Lower lobe of right lung (tissue), 2 donors: ENCODE measurements around the gene SHOX. TPM values are rescaled to one million over a fixed set of nuclear protein-coding genes. Genes with fewer than 3 reads are reported as not detected.

Source experiments
- ATAC-seq, 2 donors: fragments of 200-7000 bp; cut with Tn5 transposase; one replicate each; pipeline ENCODE4 v1.9.1; 2020 to 2022; ENCODE audit warnings: mild to moderate bottlenecking in 2 of 2, moderate library complexity in 2 of 2
- DNase-seq: peaks from one replicate; pipeline ENCODE4 v3.0.0-alpha.2; 2020
- H3K27ac ChIP-seq: fragments of 200-600 bp; one replicate; pipeline ENCODE4 v1.8.0; 2022
- H3K27me3 ChIP-seq: fragments of 200-600 bp; one replicate; pipeline ENCODE4 v1.8.0; 2022; ENCODE audit warnings: low read depth
- H3K36me3 ChIP-seq: fragments of 200-600 bp; one replicate; pipeline ENCODE4 v1.8.0; 2022; ENCODE audit warnings: mild to moderate bottlenecking
- H3K4me1 ChIP-seq: fragments of 200-600 bp; one replicate; pipeline ENCODE4 v1.8.0; 2022
- H3K4me3 ChIP-seq: fragments of 200-600 bp; one replicate; pipeline ENCODE4 v1.8.0; 2022; ENCODE audit warnings: mild to moderate bottlenecking
- H3K9me3 ChIP-seq: fragments of 200-600 bp; one replicate; pipeline ENCODE4 v1.8.0; 2022
- intact Hi-C: fragments of 100-400 bp; cut with DNase I; formaldehyde crosslinking; loops from one replicate; pipeline ENCODE4 v1.11.0; 2022
- total RNA-seq: library from RNA; stranded (reverse); fragmentation: NEBNext Ultra II Directional; extraction: Animal tissue kit (Norgen Biotek cat#: 25700); gene quantifications from one replicate; pipeline ENCODE4 v1.2.1, GENCODE V29; 2021
- TF ChIP-seq, protein P1 (sequence below): fragments of 200-600 bp; IDR thresholded peaks from one replicate; pipeline ENCODE4 v1.8.0; 2022; ENCODE audit warnings: antibody characterized with exemption, mild to moderate bottlenecking
- donor health status: DM: no; HTN: yes; CAD: no; lungs with severe emphysema.

Gene SHOX
- total RNA-seq, 1 donor from 2014 or later: not detected

DNA sequence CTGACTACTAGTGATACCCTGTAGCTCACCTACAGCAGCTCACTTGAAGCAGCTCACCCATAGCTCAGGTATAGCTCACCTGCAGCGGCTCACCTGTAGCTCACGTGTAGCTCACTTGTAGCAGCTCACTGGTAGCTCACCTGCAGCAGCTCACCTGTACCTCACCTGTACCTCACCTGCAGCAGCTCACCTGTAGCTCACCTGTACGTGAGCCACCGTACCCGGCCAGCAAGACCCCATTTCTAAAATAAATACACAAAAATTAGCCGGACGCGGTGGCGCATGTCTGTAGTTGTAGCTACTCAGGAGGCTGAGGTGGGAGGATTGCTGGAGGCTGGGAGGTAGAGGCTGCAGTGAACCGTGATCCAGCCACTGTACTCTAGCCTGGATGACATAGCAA is 30.6 kb downstream of the SHOX start:
- Histone ChIP-seq H3K36me3 (no peaks in the 10 kb centered on the region), H3K4me1 (no peaks in the 10 kb centered on the region), H3K4me3 (no peak overlapping the region), H3K27me3 (no peaks in the 10 kb centered on the region), H3K9me3 (no peaks in the 10 kb centered on the region), H3K27ac (no peak overlapping the region)
- ATAC-seq (no peak), DNase-seq (no peak)
- intact Hi-C loops: no loop called here
- TF ChIP-seq, protein P1, sequence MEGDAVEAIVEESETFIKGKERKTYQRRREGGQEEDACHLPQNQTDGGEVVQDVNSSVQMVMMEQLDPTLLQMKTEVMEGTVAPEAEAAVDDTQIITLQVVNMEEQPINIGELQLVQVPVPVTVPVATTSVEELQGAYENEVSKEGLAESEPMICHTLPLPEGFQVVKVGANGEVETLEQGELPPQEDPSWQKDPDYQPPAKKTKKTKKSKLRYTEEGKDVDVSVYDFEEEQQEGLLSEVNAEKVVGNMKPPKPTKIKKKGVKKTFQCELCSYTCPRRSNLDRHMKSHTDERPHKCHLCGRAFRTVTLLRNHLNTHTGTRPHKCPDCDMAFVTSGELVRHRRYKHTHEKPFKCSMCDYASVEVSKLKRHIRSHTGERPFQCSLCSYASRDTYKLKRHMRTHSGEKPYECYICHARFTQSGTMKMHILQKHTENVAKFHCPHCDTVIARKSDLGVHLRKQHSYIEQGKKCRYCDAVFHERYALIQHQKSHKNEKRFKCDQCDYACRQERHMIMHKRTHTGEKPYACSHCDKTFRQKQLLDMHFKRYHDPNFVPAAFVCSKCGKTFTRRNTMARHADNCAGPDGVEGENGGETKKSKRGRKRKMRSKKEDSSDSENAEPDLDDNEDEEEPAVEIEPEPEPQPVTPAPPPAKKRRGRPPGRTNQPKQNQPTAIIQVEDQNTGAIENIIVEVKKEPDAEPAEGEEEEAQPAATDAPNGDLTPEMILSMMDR: no peak

DNA sequence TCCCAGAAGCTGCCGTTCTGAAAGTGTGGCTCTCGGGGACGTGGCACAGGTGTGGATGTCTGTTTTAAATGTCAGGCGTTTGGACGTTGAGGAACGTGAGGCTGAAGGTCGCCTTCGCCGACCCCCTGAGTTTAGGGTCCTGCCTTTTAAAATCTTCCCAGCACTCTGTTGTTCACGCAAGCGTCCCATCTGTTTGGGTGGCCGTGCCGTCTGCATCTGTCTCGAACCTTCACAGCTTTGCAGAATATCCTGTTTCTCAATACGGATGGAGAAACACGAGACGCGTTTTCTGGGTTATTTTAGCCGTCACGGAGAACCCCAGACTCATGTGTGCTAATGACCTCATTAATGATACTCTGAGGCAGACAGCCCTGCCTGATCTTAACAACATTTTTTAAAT is 31.5 kb downstream of the SHOX start:
- no peak for ATAC-seq
- Histone ChIP-seq H3K36me3 (no peaks in the 10 kb centered on the region), H3K27me3 (no peaks in the 10 kb centered on the region), H3K4me3 (no peak overlapping the region), H3K4me1 (no peaks in the 10 kb centered on the region), H3K27ac (no peak overlapping the region), H3K9me3 (no peaks in the 10 kb centered on the region)
- TF ChIP-seq, protein P1: no peak
- intact Hi-C loops: no loop called here
- no peak for DNase-seq

DNA sequence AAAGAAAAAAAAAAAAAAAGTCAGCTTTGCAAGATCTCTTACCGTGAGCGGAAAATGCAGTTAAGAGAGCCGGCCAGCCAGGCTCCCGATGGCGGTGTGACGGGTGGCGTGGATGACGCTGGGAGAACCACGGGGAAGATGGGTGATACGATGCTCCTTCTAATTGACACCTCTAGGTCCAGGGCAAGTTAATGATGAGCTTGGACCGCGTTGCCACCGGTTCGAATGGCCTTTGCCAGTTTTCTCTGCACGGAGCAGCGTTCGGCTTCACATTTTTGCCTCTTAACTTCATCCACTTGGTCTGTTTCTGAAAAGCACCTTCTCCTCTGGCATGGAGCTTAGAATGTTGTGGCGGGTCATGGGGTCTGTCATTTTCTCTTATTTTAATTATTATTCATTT is 33.2 kb downstream of the SHOX start:
- DNase-seq: no peak
- H3K4me1 ChIP-seq: no peaks in the 10 kb centered on the region
- H3K9me3 ChIP-seq: no peaks in the 10 kb centered on the region
- TF ChIP-seq, protein P1: no peak
- no peaks in the 10 kb centered on the region for H3K27me3 ChIP-seq
- no peak overlapping the region for H3K4me3 ChIP-seq
- intact Hi-C loops: no loop called here
- H3K27ac ChIP-seq: no peak overlapping the region
- ATAC-seq: no peak
- H3K36me3 ChIP-seq: no peaks in the 10 kb centered on the region

DNA sequence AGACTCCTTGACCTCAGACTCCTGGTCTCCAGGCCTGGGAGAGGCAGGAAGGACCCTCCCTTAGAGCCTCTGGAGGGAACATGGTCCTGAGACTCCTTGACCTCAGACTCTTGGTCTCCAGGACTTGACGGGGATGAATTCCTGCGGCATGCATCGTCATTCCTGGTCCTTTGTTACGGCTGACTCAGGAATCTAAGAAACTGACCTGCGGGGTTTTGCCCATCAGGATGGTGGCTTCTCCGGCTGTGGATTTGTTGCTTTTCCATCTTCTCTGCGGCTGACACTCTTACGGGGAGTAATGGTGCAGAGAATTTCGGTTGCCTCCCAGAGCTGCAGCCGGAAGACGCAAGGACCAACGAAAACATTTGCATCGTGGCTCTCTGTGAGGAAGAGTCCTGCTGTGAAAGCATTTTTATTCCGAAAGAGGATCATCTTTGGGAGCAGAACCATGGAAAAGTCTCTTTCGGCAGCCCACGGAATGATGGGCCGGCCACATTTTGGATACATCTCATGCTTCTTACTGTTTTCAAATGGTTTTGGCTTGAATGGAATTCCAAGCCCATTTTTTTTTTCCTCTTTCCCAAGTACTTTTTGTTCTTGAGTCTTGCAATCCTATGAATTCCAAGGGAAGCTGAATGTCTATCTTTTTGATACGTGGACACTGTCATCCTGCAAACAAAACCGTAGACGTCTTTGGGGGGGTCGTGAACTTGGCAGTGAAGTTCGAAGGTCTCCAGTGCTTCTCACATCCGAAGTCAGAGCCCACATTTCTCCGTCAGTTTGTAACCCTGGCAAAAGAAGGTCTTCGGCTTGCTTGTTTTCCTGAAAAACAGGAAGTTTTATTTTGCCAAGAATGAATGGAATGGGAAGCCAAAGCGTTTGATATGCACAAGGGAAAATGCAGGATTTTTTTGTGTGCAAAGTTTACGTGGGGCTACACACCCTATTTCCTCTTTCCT is 36.5 kb downstream of the SHOX start:
- DNase-seq: no peak
- ATAC-seq: no peak
- intact Hi-C loops: no loop called here

DNA sequence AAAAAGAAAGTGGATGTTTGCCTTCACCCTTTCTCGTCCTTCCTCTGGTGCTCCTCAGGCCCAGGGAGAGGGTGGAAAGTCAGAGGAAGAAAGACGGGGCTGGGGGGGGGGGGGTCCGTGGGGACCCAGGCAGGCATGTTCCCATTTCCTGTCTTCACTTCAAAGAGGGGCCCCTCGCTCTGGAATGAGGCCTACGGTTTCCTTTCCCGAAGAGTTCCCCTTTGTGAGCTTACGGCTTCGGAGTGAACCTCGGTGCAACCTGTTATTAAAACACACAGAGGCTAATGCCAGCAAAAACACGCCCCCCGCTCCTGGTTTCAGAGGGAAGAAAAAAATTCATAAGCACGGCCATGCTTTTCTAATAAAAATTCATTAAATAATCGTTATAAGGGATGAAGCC is 40.1 kb downstream of the SHOX start:
- no peaks in the 10 kb centered on the region for H3K27me3 ChIP-seq
- H3K4me3 ChIP-seq: no peak overlapping the region
- TF ChIP-seq, protein P1: no peak
- H3K9me3 ChIP-seq: no peaks in the 10 kb centered on the region
- no peaks in the 10 kb centered on the region for H3K4me1 ChIP-seq
- intact Hi-C loops: no loop called here
- H3K36me3 ChIP-seq: no peaks in the 10 kb centered on the region
- no peak for DNase-seq
- ATAC-seq: no peak
- H3K27ac ChIP-seq: no peak overlapping the region

More for the DNA sequence above, 36.5 kb downstream of the SHOX start:
- Histone ChIP-seq H3K9me3 (no peaks in the 10 kb centered on the region), H3K36me3 (no peaks in the 10 kb centered on the region), H3K4me3 (no peak overlapping the region), H3K4me1 (no peaks in the 10 kb centered on the region), H3K27me3 (no peaks in the 10 kb centered on the region), H3K27ac (no peak overlapping the region)
- TF ChIP-seq, protein P1: no peak
